HG03571 (cell line): ENCODE data around the gene PCARE.
A peak's percentile ranks its signal among the peaks of the same experiment; 100 is the strongest.

Experiments used
- ATAC-seq: cut with Tn5 transposase; IDR thresholded peaks from one replicate; pipeline ENCODE4 v1.9.1; 2021; ENCODE audit not compliant: unreplicated experiment

Gene PCARE

GRCh38 chr2:29040552-29040951 is 33.8 kb downstream of the PCARE start:
- no peak for ATAC-seq

- ATAC-seq: peak; percentile 67
Observed at GRCh38 chr2:29039718-29040480, 34.4 kb downstream of the PCARE start.

- ATAC-seq: no peak
Observed at GRCh38 chr2:29035016-29035745, 39.1 kb downstream of the PCARE start.

- ATAC-seq: no peak
Observed at GRCh38 chr2:29033656-29034055, 40.7 kb downstream of the PCARE start.

- ATAC-seq: no peak
Observed at GRCh38 chr2:29033172-29033571, 41.2 kb downstream of the PCARE start.

GRCh38 chr2:29032189-29032588 is 42.1 kb downstream of the PCARE start:
- no peak for ATAC-seq

- no peak for ATAC-seq
Observed at GRCh38 chr2:29031046-29031445, 43.3 kb downstream of the PCARE start.

GRCh38 chr2:29025711-29026110 is 48.6 kb downstream of the PCARE start:
- no peak for ATAC-seq

GRCh38 chr2:29024882-29025430 is 49.4 kb downstream of the PCARE start:
- ATAC-seq: no peak

GRCh38 chr2:29023188-29023587 is 51.1 kb downstream of the PCARE start:
- no peak for ATAC-seq

- no peak for ATAC-seq
Observed at GRCh38 chr2:29022679-29023078, 51.6 kb downstream of the PCARE start.

- ATAC-seq: no peak
Observed at GRCh38 chr2:29021886-29022285, 52.4 kb downstream of the PCARE start.

GRCh38 chr2:29017716-29018435 is 56.4 kb downstream of the PCARE start:
- no peak for ATAC-seq

GRCh38 chr2:29016504-29016903 is 57.8 kb downstream of the PCARE start:
- no peak for ATAC-seq

- ATAC-seq: no peak
Observed at GRCh38 chr2:29015701-29016470, 58.4 kb downstream of the PCARE start.

- peak; percentile 43 for ATAC-seq
Observed at GRCh38 chr2:29014811-29015421, 59.4 kb downstream of the PCARE start.

- ATAC-seq: no peak
Observed at GRCh38 chr2:29014331-29014730, 60.0 kb downstream of the PCARE start.

- no peak for ATAC-seq
Observed at GRCh38 chr2:29013057-29013780, 61.1 kb downstream of the PCARE start.

GRCh38 chr2:29012211-29012681 is 62.1 kb downstream of the PCARE start:
- peak; percentile 45 for ATAC-seq
